GM12891 (cell line): ENCODE data around the gene CDYL2.

ENCODE experiments used
- PAX5 ChIP-seq: IDR thresholded peaks from 2 replicates; pipeline ENCODE4 v1.6.1; 2011; ENCODE audit warnings: low read length, moderate library complexity, mild to moderate bottlenecking; ENCODE audit not compliant: insufficient read depth, severe bottlenecking
- POLR2A ChIP-seq: IDR thresholded peaks from 2 replicates; pipeline ENCODE4 v1.6.1; 2011; ENCODE audit warnings: low read depth, low read length, control low read depth
- POLR2AphosphoS5 ChIP-seq: IDR thresholded peaks from 2 replicates; pipeline ENCODE4 v1.6.1; 2011; ENCODE audit warnings: low read depth, low read length, control low read depth
- POU2F2 ChIP-seq: IDR thresholded peaks from 2 replicates; pipeline ENCODE4 v1.6.1; 2011; ENCODE audit warnings: low read depth, mild to moderate bottlenecking, control low read depth, low read length, moderate library complexity
- SPI1 ChIP-seq: IDR thresholded peaks from 2 replicates; pipeline ENCODE4 v1.6.1; 2011; ENCODE audit warnings: low read depth, low read length, control low read depth
- TAF1 ChIP-seq: IDR thresholded peaks from 2 replicates; pipeline ENCODE4 v1.6.1; 2011; ENCODE audit warnings: low read depth, low read length, control low read depth

GRCh38 chr16:80580109-80580832 lies 224.1 kb downstream of the CDYL2 start:
- TF ChIP-seq TAF1, result peak; percentile 21; the same call in 1 of the 2 replicates
- 0 out of 2 replicates have a peak, but pooled peaks have one; percentile 39 for TF ChIP-seq POLR2A
- TF ChIP-seq POLR2AphosphoS5, result no peak
- peak; percentile 46 for TF ChIP-seq SPI1
- no peak for TF ChIP-seq PAX5
- 0 out of 2 replicates have a peak, but pooled peaks have one; percentile 18 for TF ChIP-seq POU2F2
